ENCODE measurements around the gene MXD1. TPM values are rescaled to one million over a fixed set of nuclear protein-coding genes. Genes with fewer than 3 reads are reported as not detected.
"Not testable (repeated sequence)": the region's sequence is repeated elsewhere in the genome, so short reads cannot be mapped to it uniquely, and the experiment has no call there.

MXD1 gene
- total and polyA plus RNA-seq, 2 experiments from 2014 or later, result 29.7 to 41.8 TPM

DNA sequence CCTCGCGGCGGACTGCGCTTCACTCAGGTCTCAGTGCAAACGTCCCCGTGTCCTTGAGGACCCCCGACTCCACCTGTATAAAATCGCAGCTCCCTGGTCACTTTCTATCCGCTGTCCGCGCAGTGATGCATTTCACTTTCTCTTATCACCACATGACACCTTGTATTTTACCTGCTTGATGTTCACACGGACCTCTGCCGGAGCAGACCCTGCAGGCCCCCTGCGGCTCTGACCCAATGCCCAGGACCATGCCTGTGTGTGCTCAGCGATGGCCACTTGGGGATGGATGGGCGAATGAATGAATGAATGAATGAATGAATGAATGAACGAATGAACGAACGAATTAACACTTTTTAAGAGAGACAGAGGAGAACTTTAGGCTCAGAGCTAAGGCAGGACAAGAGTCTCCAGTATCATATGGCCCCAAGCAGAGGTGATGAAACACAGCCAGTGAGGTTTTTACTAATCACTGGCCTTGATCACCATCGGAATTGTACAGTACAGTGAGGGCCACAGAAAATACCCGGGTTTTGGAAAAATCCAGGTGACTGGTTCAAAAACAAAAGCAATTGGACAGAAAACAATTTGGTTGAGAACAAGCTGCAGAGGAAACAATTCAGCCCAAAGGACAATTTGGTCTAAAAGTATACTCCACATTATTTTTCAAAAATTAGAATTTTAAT, 34.2 kb downstream of the MXD1 start:
- no peak for DNase-seq (ENCODE audit: low spot score)
- TF ChIP-seq EZH2 (IDR thresholded peaks at IDR 0.05; ENCODE audit: borderline replicate concordance), result no peak
- TF ChIP-seq, protein P1, sequence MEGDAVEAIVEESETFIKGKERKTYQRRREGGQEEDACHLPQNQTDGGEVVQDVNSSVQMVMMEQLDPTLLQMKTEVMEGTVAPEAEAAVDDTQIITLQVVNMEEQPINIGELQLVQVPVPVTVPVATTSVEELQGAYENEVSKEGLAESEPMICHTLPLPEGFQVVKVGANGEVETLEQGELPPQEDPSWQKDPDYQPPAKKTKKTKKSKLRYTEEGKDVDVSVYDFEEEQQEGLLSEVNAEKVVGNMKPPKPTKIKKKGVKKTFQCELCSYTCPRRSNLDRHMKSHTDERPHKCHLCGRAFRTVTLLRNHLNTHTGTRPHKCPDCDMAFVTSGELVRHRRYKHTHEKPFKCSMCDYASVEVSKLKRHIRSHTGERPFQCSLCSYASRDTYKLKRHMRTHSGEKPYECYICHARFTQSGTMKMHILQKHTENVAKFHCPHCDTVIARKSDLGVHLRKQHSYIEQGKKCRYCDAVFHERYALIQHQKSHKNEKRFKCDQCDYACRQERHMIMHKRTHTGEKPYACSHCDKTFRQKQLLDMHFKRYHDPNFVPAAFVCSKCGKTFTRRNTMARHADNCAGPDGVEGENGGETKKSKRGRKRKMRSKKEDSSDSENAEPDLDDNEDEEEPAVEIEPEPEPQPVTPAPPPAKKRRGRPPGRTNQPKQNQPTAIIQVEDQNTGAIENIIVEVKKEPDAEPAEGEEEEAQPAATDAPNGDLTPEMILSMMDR (IDR thresholded peaks at IDR 0.05; ENCODE audit: poor library complexity), result no peak
- Histone ChIP-seq H3K4me2 (no peak overlapping the region), H4K20me1 (ENCODE audit: insufficient read depth, poor library complexity, severe bottlenecking) (no peaks in the 10 kb centered on the region), H3K9me3 (ENCODE audit: low read depth) (no peaks in the 10 kb centered on the region), H3K27me3 (no peaks in the 10 kb centered on the region), H3K9me2 (replicated peaks; ENCODE audit: insufficient read depth) (no peaks in the 10 kb centered on the region), H3K4me3 (no peak overlapping the region), H3K36me3 (replicated peaks; ENCODE audit: insufficient read depth, low read depth) (no peaks in the 10 kb centered on the region), H3K27ac (no peak overlapping the region), H3K4me1 (ENCODE audit: insufficient read depth) (peaks cover 7% of the 10 kb centered on the region), H2AFZ (no peak overlapping the region), H3K79me2 (no peaks in the 10 kb centered on the region)
- 91% methylated on average over 21 of the region's 21 CpGs for WGBS (ENCODE audit: low lambda C conversion rate, missing lambda C conversion rate)

DNA sequence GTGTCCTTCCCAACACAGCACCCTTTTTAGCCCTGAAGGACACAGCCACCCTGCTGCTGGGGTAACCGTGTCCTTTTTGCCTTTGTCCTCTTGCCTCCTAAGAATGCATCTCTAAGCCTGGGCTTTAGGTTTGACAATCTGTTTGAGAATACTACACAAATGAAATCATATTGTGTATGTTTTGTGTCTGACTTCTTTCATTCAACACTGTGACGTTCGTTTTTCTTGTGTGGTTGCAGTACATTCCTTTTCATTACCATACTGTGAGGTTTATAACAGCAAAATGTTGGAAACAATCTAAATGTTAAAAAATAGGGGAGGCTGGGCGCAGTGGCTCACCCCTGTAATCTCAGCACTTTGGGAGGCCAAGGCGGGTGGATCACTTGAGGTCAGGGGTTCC, 35.3 kb downstream of the MXD1 start:
- no peak overlapping the region for H3K27ac ChIP-seq
- H2AFZ ChIP-seq, result no peak overlapping the region
- TF ChIP-seq, protein P1 (IDR thresholded peaks at IDR 0.05; ENCODE audit: poor library complexity), result no peak
- TF ChIP-seq EZH2 (IDR thresholded peaks at IDR 0.05; ENCODE audit: borderline replicate concordance), result no peak
- TF ChIP-seq EZH2phosphoT487 (IDR thresholded peaks at IDR 0.05; ENCODE audit: low read depth, severe bottlenecking, unreplicated experiment), result no peak
- H3K9me3 ChIP-seq (ENCODE audit: low read depth), result no peaks in the 10 kb centered on the region
- H3K36me3 ChIP-seq (replicated peaks; ENCODE audit: insufficient read depth, low read depth), result no peaks in the 10 kb centered on the region
- H3K4me3 ChIP-seq, result no peak overlapping the region
- H4K20me1 ChIP-seq (ENCODE audit: insufficient read depth, poor library complexity, severe bottlenecking), result no peaks in the 10 kb centered on the region
- peaks cover 7% of the 10 kb centered on the region for H3K4me1 ChIP-seq (ENCODE audit: insufficient read depth)
- H3K9me2 ChIP-seq (replicated peaks; ENCODE audit: insufficient read depth), result no peaks in the 10 kb centered on the region
- no peak overlapping the region for H3K4me2 ChIP-seq
- H3K79me2 ChIP-seq, result no peaks in the 10 kb centered on the region
- 79% methylated on average over 5 of the region's 5 CpGs for WGBS (ENCODE audit: low lambda C conversion rate, missing lambda C conversion rate)
- DNase-seq (ENCODE audit: low spot score), result no peak
- no peaks in the 10 kb centered on the region for H3K27me3 ChIP-seq

DNA sequence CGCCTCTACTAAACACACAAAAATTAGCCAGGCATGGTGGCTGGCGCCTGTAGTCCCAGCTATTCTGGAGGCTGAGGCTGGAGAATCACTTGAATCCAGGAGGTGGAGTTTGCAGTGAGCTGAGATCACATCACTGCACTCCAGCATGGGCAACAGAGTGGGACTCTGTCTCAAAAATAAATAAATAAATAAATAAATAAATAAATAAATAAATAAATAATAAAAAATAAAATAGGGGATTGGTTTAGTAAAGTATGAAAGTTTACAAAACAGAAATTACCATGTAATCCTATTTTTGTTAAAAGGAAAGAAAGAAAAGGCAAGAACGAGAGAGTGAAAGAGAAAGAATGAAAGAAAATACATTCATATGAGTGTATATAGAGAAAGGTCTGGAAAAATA, 35.8 kb downstream of the MXD1 start:
- not testable (repeated sequence) for H3K27ac ChIP-seq; H3K4me2 ChIP-seq; DNase-seq (ENCODE audit: low spot score); H2AFZ ChIP-seq; H3K4me3 ChIP-seq; H3K36me3 ChIP-seq (replicated peaks; ENCODE audit: insufficient read depth, low read depth); H3K9me3 ChIP-seq (ENCODE audit: low read depth); H3K4me1 ChIP-seq (ENCODE audit: insufficient read depth); H3K79me2 ChIP-seq; H3K9me2 ChIP-seq (replicated peaks; ENCODE audit: insufficient read depth); H4K20me1 ChIP-seq (ENCODE audit: insufficient read depth, poor library complexity, severe bottlenecking); H3K27me3 ChIP-seq
- WGBS (ENCODE audit: low lambda C conversion rate, missing lambda C conversion rate), result 99% methylated on average over 3 of the region's 3 CpGs

DNA sequence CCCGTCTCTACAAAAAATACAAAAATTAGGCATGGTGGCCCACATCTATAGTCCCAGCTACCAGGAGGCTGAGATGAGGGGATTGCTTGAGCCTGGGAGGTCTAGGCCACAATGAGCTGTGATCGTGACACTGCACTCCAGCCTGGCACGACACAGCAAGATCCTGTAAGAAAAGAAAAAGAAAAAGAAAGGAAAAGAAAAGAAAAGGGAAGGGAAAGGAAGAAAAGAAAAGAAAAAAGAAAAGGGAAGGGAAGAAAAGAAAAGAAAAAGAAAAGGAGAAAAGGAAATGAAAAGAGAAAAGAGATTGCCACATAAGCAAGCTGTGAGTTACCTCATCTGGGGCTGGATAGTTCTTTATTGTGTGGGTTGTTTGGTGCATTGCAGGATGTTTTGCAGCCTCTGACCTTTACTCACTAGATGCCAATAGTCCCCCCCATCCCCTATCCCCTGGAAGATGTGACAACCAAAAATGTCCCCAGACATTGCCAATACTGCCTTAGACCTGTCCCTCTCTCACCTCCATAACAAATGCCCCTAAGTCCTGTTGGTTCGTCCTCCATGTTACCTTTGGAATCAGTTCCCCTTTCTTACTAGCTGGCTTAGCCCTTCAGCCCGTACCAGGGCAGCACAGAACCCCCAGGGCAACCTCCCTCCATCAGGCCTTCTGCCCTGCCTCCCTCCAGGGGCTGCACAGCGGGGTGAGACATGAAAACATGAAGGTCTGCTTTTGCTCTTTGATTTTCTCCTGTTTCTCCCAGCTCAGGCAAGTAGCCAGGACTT, 37.6 kb downstream of the MXD1 start:
- 92% methylated on average over 6 of the region's 6 CpGs for WGBS (ENCODE audit: low lambda C conversion rate, missing lambda C conversion rate)
- DNase-seq (ENCODE audit: low spot score), result no peak
- no peaks in the 10 kb centered on the region for H4K20me1 ChIP-seq (ENCODE audit: insufficient read depth, poor library complexity, severe bottlenecking)
- no peaks in the 10 kb centered on the region for H3K9me3 ChIP-seq (ENCODE audit: low read depth)
- H3K27ac ChIP-seq, result no peak overlapping the region
- peaks cover 3% of the 10 kb centered on the region for H3K27me3 ChIP-seq
- no peak overlapping the region for H2AFZ ChIP-seq
- H3K79me2 ChIP-seq, result no peaks in the 10 kb centered on the region
- TF ChIP-seq EZH2 (IDR thresholded peaks at IDR 0.05; ENCODE audit: borderline replicate concordance), result no peak
- H3K36me3 ChIP-seq (replicated peaks; ENCODE audit: insufficient read depth, low read depth), result no peaks in the 10 kb centered on the region
- no peaks in the 10 kb centered on the region for H3K4me1 ChIP-seq (ENCODE audit: insufficient read depth)
- no peak overlapping the region for H3K4me3 ChIP-seq
- H3K9me2 ChIP-seq (replicated peaks; ENCODE audit: insufficient read depth), result no peaks in the 10 kb centered on the region
- no peak overlapping the region for H3K4me2 ChIP-seq

Measured in hepatocyte (in vitro differentiated cells).